GM12878 (cell line): Measurements from ENCODE around the gene C17orf78. TPM values are rescaled to one million over a fixed set of nuclear protein-coding genes. Genes with fewer than 3 reads are reported as not detected.
"Not testable (repeated sequence)": the region's sequence is repeated elsewhere in the genome, so short reads cannot be mapped to it uniquely, and the experiment has no call there.

ENCODE experiments used
- ATAC-seq: fragments of 200-7000 bp; cut with Tn5 transposase; 3 replicates; pipeline ENCODE4 v1.9.1; 2020; ENCODE audit warnings: mild to moderate bottlenecking, moderate library complexity
- BruUV-seq: library from RNA; stranded (reverse); fragments of 400-500 nt; replicated peaks from 2 replicates; lab custom pipeline; 2021; lab: Mats Ljungman, UMichigan
- CTCF ChIA-PET: fragments of 300-600 bp; sonication (Branson Sonifier 250); formaldehyde crosslinking; extraction: SDS; loops from one replicate; lab custom pipeline; 2021; ENCODE audit warnings: inconsistent platforms; lab: Yijun Ruan, JAX
- POLR2A ChIA-PET: fragments of 350-600 bp; formaldehyde crosslinking; extraction: SDS; loops from one replicate; lab custom pipeline; 2021; ENCODE audit warnings: inconsistent platforms; lab: Charles Lee
- RAD21 ChIA-PET: fragments of 300-600 bp; sonication (Branson Sonifier 250); formaldehyde crosslinking; loops from one replicate; lab custom pipeline; 2023; ENCODE audit warnings: antibody characterized with exemption; ENCODE audit not compliant: unreplicated experiment; lab: Charles Lee
- SMC1A ChIA-PET: fragments of 300-600 bp; sonication (Branson Sonifier 250); formaldehyde crosslinking; loops from one replicate; lab custom pipeline; 2023; ENCODE audit not compliant: unreplicated experiment, uncharacterized antibody; lab: Charles Lee
- DNase-seq: peaks from one replicate; pipeline ENCODE4 v3.0.0-alpha.2; 2011; ENCODE audit warnings: low read depth, low spot score
- FAIRE-seq: peaks from 3 replicates; lab custom pipeline; 2011; peaks lifted over from hg19 to GRCh38; lab: Jason Lieb, UNC
- H2AFZ ChIP-seq: 2 replicates; pipeline ENCODE4 v1.6.0; 2011; ENCODE audit warnings: low read depth, low read length, control low read depth; ENCODE audit not compliant: control insufficient read depth
- H3K27ac ChIP-seq: 2 replicates; pipeline ENCODE4 v1.5.1; 2011; ENCODE audit warnings: control low read depth; ENCODE audit not compliant: control insufficient read depth, insufficient read depth
- H3K27me3 ChIP-seq, 2 experiments: replicated peaks in 1 of 2; 2 replicates each; pipeline versions ENCODE4 v1.6.0 to v1.6.1; 2011; ENCODE audit warnings: low read length in 1 of 2; ENCODE audit not compliant: control insufficient read depth in 2 of 2, insufficient read depth in 2 of 2
- H3K36me3 ChIP-seq, 2 experiments: 2 replicates each; pipeline ENCODE4 v1.5.1; 2011; ENCODE audit warnings: low read length in 1 of 2; ENCODE audit not compliant: control insufficient read depth in 2 of 2, insufficient read depth in 2 of 2
- H3K4me1 ChIP-seq: 2 replicates; pipeline ENCODE4 v1.6.1; 2011; ENCODE audit warnings: mild to moderate bottlenecking, low read length, moderate library complexity, mixed read lengths; ENCODE audit not compliant: control insufficient read depth, insufficient read depth
- H3K4me2 ChIP-seq: 2 replicates; pipeline ENCODE4 v1.6.0; 2011; ENCODE audit warnings: control low read depth; ENCODE audit not compliant: control insufficient read depth, insufficient read depth
- H3K4me3 ChIP-seq: fragments of 200-600 bp; sonication (generic); 2 replicates; pipeline ENCODE4 v1.5.1; 2016
- H3K79me2 ChIP-seq: 2 replicates; pipeline ENCODE4 v1.6.0; 2011; ENCODE audit warnings: low read length; ENCODE audit not compliant: control insufficient read depth, insufficient read depth
- H3K9ac ChIP-seq: 2 replicates; pipeline ENCODE4 v1.8.0; 2011; ENCODE audit warnings: low read length, control low read depth, mixed read lengths; ENCODE audit not compliant: control insufficient read depth, insufficient read depth
- H3K9me3 ChIP-seq: replicated peaks from 3 replicates; pipeline ENCODE4 v1.5.1; 2011; ENCODE audit warnings: mild to moderate bottlenecking, low read length; ENCODE audit not compliant: control insufficient read depth, insufficient read depth
- H4K20me1 ChIP-seq: 2 replicates; pipeline ENCODE4 v1.6.0; 2011; ENCODE audit not compliant: control insufficient read depth, insufficient read depth
- MLLT1 ChIP-seq: fragments of 450-650 bp; IDR thresholded peaks from 2 replicates; pipeline ENCODE4 v1.6.1; 2016; ENCODE audit warnings: mild to moderate bottlenecking
- WGBS: methylation state at CpG from one replicate; pipeline ENCODE4 v1.1.6; 2016; ENCODE audit warnings: low lambda C conversion rate; ENCODE audit not compliant: insufficient replicate concordance, insufficient coverage; ENCODE audit errors: missing lambda C conversion rate; 5-methylcytosine and 5-hydroxymethylcytosine counted together
- in situ Hi-C: fragments of 300-500 bp; cut with MboI; formaldehyde crosslinking; loops from 9 replicates; pipeline ENCODE4 v1.14.3; 2018; ENCODE audit warnings: mixed read lengths
- intact Hi-C: fragments of 100-400 bp; cut with micrococcal nuclease; formaldehyde crosslinking; loops from one replicate; pipeline ENCODE4 v1.14.2; 2022; ENCODE audit not compliant: unreplicated experiment
- polyA plus RNA-seq, 11 experiments: library from polyadenylated mRNA; depleted of rRNA in 4 of 11; unstranded in 6 of 11; stranded (reverse) in 5 of 11; fragments of >200 nt; fragmentation: Nextera tagmentation in 4 of 11; fragmentation: Illumina TruSeq in 1 of 11; extraction: Ambion mirVana in 4 of 11; extraction: Trizol in 1 of 11; gene quantifications; 1 replicate in 1 of 11; 2 replicates in 10 of 11; pipeline versions ENCODE4 v1.2.1 to v1.2.3, GENCODE V29; 2011 to 2016; ENCODE audit warnings: inconsistent platforms in 2 of 11, missing spikeins in 2 of 11, low read depth in 1 of 11
- total RNA-seq, 4 experiments: library from RNA; depleted of rRNA in 3 of 4; stranded (reverse); fragments of >200 nt in 3 of 4; fragmentation: Illumina TruSeq in 1 of 4; extraction: Trizol in 1 of 4; gene quantifications; 2 replicates each; pipeline versions ENCODE4 v1.2.1 to v1.2.3, GENCODE V29; 2013 to 2021

C17orf78 gene
- total and polyA plus RNA-seq, 10 of the 15 experiments (the other 5 are each of a cell fraction or from before 2014, with no cell fraction given): 0.10 TPM; not detected in 9

- H3K9me3 ChIP-seq, H3K9ac ChIP-seq, H2AFZ ChIP-seq, H3K4me2 ChIP-seq, POLR2A ChIA-PET, CTCF ChIA-PET, H3K27ac ChIP-seq, ATAC-seq, in situ Hi-C loops, H3K4me1 ChIP-seq, H3K4me3 ChIP-seq, H3K36me3 ChIP-seq, DNase-seq, BruUV-seq, H4K20me1 ChIP-seq, H3K27me3 ChIP-seq, FAIRE-seq, intact Hi-C loops, RAD21 ChIA-PET: not testable (repeated sequence)
- 83% methylated on average over 8 of the region's 8 CpGs for WGBS
- SMC1A ChIA-PET: interaction anchor here (0.9 kb wide), 1 partner anchor 14 kb away, joined by 3 read pairs; no protein-coding TSS in a partner anchor
- peaks cover 11% of the 10 kb centered on the region for H3K79me2 ChIP-seq
Measured at GRCh38 chr17:37346863-37347402, 28.9 kb upstream of the C17orf78 start.

GRCh38 chr17:37356796-37357569 lies 18.8 kb upstream of the C17orf78 start:
- FAIRE-seq, BruUV-seq, H3K9me3 ChIP-seq, CTCF ChIA-PET, H3K27me3 ChIP-seq: not testable (repeated sequence)
- intact Hi-C loops: loop anchor here (5.0 to 10.0 kb wide), 2 partner anchors 50 to 412 kb away; partner anchors contain the start of genes AATF, ACACA and TADA2A
- 94% methylated on average over 12 of the region's 12 CpGs for WGBS
- 0 out of 2 replicates have a peak, but pooled peaks have one; percentile 51 for TF ChIP-seq MLLT1
- TF ChIP-seq, all 136 proteins: peak for 1; not testable (repeated sequence) for 135
- H2AFZ ChIP-seq, POLR2A ChIA-PET, ATAC-seq, H3K9ac ChIP-seq, RAD21 ChIA-PET, DNase-seq, in situ Hi-C loops, H4K20me1 ChIP-seq, H3K36me3 ChIP-seq, H3K27ac ChIP-seq: not testable (repeated sequence)
- SMC1A ChIA-PET: interaction anchor here (0.9 kb wide), 1 partner anchor 15 kb away, joined by 5 read pairs; no protein-coding TSS in a partner anchor
- peaks cover 35% of the 10 kb centered on the region for H3K79me2 ChIP-seq
- H3K4me2 ChIP-seq: peak overlapping the region; percentile 98
- H3K4me1 ChIP-seq: peaks cover 12% of the 10 kb centered on the region
- H3K4me3 ChIP-seq: peak overlapping the region; percentile 78
